Measurements from ENCODE around the gene ZNF519.

DNA sequence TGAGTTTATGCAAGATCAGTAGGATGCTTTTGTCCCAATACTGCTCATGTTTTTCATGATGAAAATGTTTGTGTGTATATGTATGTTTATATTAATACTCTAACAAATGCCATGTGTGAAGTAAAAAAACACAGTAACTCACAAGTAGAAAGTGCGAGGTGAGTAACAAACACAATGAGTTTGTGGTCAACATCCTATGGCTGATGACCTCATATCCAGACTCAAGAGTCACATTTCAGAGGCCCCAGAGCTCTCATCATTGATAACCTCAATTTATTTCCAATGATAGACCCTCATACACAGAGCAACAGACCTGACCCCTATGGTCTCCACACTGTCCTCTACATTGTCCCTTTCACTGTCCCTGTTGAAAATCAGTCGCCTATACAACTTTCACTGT lies 34.5 kb downstream of the ZNF519 start:
- TF ChIP-seq POLR2AphosphoS5 (IDR thresholded peaks at IDR 0.05; ENCODE audit: low read depth, low read length) (no peak), TAF1 (IDR thresholded peaks at IDR 0.05; ENCODE audit: borderline replicate concordance, insufficient read depth, low read length) (no peak), SIN3A (IDR thresholded peaks at IDR 0.05; ENCODE audit: borderline replicate concordance, insufficient read depth, low read length) (no peak), FOXP2 (optimal IDR thresholded peaks at IDR 0.05; ENCODE audit: borderline replicate concordance, extremely low read depth, extremely low read length, insufficient read depth) (no peak)
- TF ChIP-seq, protein P1, sequence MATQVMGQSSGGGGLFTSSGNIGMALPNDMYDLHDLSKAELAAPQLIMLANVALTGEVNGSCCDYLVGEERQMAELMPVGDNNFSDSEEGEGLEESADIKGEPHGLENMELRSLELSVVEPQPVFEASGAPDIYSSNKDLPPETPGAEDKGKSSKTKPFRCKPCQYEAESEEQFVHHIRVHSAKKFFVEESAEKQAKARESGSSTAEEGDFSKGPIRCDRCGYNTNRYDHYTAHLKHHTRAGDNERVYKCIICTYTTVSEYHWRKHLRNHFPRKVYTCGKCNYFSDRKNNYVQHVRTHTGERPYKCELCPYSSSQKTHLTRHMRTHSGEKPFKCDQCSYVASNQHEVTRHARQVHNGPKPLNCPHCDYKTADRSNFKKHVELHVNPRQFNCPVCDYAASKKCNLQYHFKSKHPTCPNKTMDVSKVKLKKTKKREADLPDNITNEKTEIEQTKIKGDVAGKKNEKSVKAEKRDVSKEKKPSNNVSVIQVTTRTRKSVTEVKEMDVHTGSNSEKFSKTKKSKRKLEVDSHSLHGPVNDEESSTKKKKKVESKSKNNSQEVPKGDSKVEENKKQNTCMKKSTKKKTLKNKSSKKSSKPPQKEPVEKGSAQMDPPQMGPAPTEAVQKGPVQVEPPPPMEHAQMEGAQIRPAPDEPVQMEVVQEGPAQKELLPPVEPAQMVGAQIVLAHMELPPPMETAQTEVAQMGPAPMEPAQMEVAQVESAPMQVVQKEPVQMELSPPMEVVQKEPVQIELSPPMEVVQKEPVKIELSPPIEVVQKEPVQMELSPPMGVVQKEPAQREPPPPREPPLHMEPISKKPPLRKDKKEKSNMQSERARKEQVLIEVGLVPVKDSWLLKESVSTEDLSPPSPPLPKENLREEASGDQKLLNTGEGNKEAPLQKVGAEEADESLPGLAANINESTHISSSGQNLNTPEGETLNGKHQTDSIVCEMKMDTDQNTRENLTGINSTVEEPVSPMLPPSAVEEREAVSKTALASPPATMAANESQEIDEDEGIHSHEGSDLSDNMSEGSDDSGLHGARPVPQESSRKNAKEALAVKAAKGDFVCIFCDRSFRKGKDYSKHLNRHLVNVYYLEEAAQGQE (IDR thresholded peaks at IDR 0.05; ENCODE audit: insufficient read depth in 1 of 2, low read depth in 2 of 2, low read length in 2 of 2) = no peak
